Measurements from ENCODE around the gene LATS2. TPM values are rescaled to one million over a fixed set of nuclear protein-coding genes. Genes with fewer than 3 reads are reported as not detected.
"Not testable (repeated sequence)": the region's sequence is repeated elsewhere in the genome, so short reads cannot be mapped to it uniquely, and the experiment has no call there.

Gene LATS2
- total RNA-seq, 2 donors from 2014 or later: 40.1 to 59.2 TPM

GRCh38 chr13:20940083-20940482, 121.3 kb downstream of the LATS2 start:
- Histone ChIP-seq H3K36me3 (no peaks in the 10 kb centered on the region), H3K4me3 (no peak overlapping the region), H3K27me3 (replicated peaks; ENCODE audit: insufficient read depth) (no peaks in the 10 kb centered on the region), H3K9me3 (no peaks in the 10 kb centered on the region), H3K27ac (no peak overlapping the region), H3K4me1 (ENCODE audit: control insufficient read depth in 1 of 2, low read depth in 2 of 2) (peaks cover 0 to 6% of the 10 kb centered on the region in 2 donors)
- TF ChIP-seq CTCF (IDR thresholded peaks at IDR 0.05): no peak
- ATAC-seq (ENCODE audit: insufficient number of reproducible peaks, low FRiP score, low read depth) (no peak), DNase-seq (ENCODE audit: low spot score) (no peak)

GRCh38 chr13:20939662-20940061, 121.7 kb downstream of the LATS2 start:
- Histone ChIP-seq H3K27ac (no peak overlapping the region), H3K36me3 (no peaks in the 10 kb centered on the region), H3K27me3 (replicated peaks; ENCODE audit: insufficient read depth) (no peaks in the 10 kb centered on the region), H3K9me3 (no peaks in the 10 kb centered on the region), H3K4me1 (ENCODE audit: control insufficient read depth in 1 of 2, low read depth in 2 of 2) (peaks cover 0 to 6% of the 10 kb centered on the region in 2 donors), H3K4me3 (no peak overlapping the region)
- DNase-seq (ENCODE audit: low spot score): no peak
- no peak for ATAC-seq (ENCODE audit: insufficient number of reproducible peaks, low FRiP score, low read depth)
- no peak for TF ChIP-seq CTCF (IDR thresholded peaks at IDR 0.05)

GRCh38 chr13:20938302-20938701, 123.1 kb downstream of the LATS2 start:
- ATAC-seq (ENCODE audit: insufficient number of reproducible peaks, low FRiP score, low read depth): no peak
- Histone ChIP-seq H3K4me1 (ENCODE audit: control insufficient read depth in 1 of 2, low read depth in 2 of 2) (peaks cover 0 to 6% of the 10 kb centered on the region in 2 donors), H3K4me3 (no peak overlapping the region), H3K9me3 (no peaks in the 10 kb centered on the region), H3K27me3 (replicated peaks; ENCODE audit: insufficient read depth) (no peaks in the 10 kb centered on the region), H3K36me3 (no peaks in the 10 kb centered on the region), H3K27ac (no peak overlapping the region)
- no peak for DNase-seq (ENCODE audit: low spot score)
- no peak for TF ChIP-seq CTCF (IDR thresholded peaks at IDR 0.05)

- no peak overlapping the region for H3K27ac ChIP-seq
- H3K27me3 ChIP-seq (replicated peaks; ENCODE audit: insufficient read depth): no peaks in the 10 kb centered on the region
- no peaks in the 10 kb centered on the region for H3K4me1 ChIP-seq (ENCODE audit: control insufficient read depth in 1 of 2, low read depth in 2 of 2)
- no peak for DNase-seq (ENCODE audit: low spot score)
- TF ChIP-seq CTCF (IDR thresholded peaks at IDR 0.05): no peak
- H3K36me3 ChIP-seq: no peaks in the 10 kb centered on the region
- H3K9me3 ChIP-seq: no peaks in the 10 kb centered on the region
- no peak for ATAC-seq (ENCODE audit: insufficient number of reproducible peaks, low FRiP score, low read depth)
- H3K4me3 ChIP-seq: no peak overlapping the region
Measured at GRCh38 chr13:20927596-20928257, 133.7 kb downstream of the LATS2 start.

GRCh38 chr13:20925395-20925790, 136.0 kb downstream of the LATS2 start:
- not testable (repeated sequence) for H3K36me3 ChIP-seq; H3K27me3 ChIP-seq (replicated peaks; ENCODE audit: insufficient read depth); H3K4me1 ChIP-seq (ENCODE audit: control insufficient read depth in 1 of 2, low read depth in 2 of 2); DNase-seq (ENCODE audit: low spot score); H3K9me3 ChIP-seq; H3K4me3 ChIP-seq; ATAC-seq (ENCODE audit: insufficient number of reproducible peaks, low FRiP score, low read depth); H3K27ac ChIP-seq
